HPDE6-E6E7 (cell line): ENCODE data around the gene CYCS.
"Not testable (repeated sequence)": the region's sequence is repeated elsewhere in the genome, so short reads cannot be mapped to it uniquely, and the experiment has no call there.

ENCODE experiments used
- DNase-seq: peaks from one replicate; pipeline ENCODE4 v3.0.0; 2011; ENCODE audit warnings: missing footprints; ENCODE audit errors: extremely low spot score

CYCS gene

DNA sequence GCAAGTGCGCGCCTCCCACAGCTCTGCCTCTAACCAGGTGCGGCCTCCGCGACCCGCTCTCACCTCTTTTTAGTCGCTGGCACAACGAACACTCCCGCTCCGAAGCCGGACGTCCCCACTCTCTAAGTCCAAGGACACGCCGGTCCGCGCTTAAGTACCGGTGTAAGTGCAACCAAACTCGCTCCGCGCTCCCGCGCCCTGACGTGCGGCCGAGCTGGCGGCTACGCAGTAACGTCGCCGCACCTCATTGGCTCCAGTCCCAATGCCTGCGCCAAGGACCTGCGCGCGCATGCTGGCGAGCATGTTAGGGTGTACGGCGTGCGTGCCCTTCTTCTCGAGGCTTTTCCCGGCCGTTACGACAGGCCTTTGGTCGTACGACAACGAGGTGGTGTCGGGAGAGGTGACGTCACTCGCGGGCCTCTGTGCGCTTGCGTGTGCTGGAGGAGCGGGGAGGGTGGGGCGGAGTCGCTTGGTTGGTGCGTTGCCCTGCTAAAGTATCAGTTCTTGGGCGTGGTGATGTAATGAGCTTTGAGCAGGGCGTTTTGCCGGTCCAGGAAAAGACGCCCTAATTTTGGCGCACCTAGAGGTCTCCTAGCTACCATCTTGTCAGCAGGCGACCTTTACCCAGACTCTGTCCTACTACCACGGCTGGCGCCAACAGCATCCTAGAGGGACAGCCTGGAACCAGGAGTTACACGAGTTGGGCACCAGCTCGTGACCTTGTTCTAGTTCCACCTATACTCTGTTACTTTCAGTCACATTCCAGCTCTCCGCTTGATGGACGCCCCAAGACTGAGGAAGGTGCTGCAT lies at the start of gene CYCS:
CYCS (minus strand) TSS at position 124 of the 810 bp plus-strand sequence. CDS start 1,141 bp downstream, outside the sequence.
- DNase-seq, result peak; percentile 95

GRCh38 chr7:25173184-25173583 lies 48.1 kb upstream of the CYCS start:
- no peak for DNase-seq

- no peak for DNase-seq
Measured at GRCh38 chr7:25171516-25171915, 46.5 kb upstream of the CYCS start.

GRCh38 chr7:25171071-25171470 lies 46.0 kb upstream of the CYCS start:
- no peak for DNase-seq

DNA sequence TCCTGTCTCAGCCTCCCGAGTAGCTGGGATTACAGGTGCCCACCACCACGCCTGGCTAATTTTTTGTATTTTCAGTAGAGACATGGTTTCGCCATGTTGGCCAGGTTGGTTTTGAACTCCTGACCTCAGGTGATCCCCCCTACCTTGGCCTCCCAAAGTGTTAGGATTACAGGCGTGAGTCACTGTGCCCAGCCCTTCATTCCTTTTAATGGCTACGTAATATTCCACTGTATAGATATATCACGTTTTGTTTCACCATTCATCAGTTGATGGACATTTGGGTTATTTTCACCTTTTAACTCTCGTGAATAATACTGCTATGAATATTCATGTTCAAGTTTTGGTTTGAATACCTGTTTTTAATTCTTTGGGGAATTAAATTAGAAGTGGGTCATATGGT lies 44.6 kb upstream of the CYCS start:
- no peak for DNase-seq

DNA sequence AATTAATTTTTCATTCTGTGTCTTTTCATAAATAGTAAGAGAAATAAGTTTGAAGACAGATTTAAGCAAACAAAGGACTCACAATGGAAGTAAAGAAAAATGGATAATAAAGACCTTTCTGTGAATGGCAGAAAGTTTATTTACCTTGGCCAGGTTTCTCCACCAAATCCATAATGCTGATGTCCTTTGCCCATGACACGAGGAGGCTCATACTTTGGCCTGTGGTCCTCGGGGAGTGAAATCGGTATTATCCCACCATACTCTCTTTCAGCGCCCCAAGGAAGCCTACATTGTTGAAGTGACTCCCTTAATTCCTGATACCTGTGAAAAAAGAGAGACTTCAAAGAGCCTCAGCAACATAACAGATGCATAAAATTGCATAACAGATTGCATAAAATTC lies 43.1 kb upstream of the CYCS start:
- DNase-seq, result no peak

GRCh38 chr7:25167262-25167843 lies 42.3 kb upstream of the CYCS start:
- no peak for DNase-seq

GRCh38 chr7:25159983-25160596 lies 35.0 kb upstream of the CYCS start:
- DNase-seq, result not testable (repeated sequence)

- no peak for DNase-seq
Measured at GRCh38 chr7:25158966-25159365, 33.9 kb upstream of the CYCS start.

DNA sequence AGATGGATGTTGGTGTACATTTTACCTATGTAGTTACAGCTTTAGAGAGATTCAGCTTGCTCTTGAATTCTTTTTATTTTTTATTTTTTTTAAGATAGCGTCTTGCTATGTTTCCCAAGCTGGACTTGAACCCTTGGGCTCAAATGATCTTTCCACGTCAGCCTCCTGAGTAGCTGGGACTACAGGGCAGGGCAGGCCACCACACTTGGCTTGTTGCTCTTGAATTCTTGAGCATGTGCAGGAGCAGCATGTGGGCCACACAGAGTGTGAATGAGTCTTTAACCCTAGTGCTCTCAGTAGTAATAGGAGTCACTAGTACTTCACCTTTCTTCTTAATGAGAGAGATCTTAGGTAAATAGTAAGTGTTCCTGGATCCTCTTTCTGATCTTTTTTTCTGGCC lies 26.7 kb upstream of the CYCS start:
- no peak for DNase-seq

- no peak for DNase-seq
Measured at GRCh38 chr7:25149836-25150235, 24.8 kb upstream of the CYCS start.

DNA sequence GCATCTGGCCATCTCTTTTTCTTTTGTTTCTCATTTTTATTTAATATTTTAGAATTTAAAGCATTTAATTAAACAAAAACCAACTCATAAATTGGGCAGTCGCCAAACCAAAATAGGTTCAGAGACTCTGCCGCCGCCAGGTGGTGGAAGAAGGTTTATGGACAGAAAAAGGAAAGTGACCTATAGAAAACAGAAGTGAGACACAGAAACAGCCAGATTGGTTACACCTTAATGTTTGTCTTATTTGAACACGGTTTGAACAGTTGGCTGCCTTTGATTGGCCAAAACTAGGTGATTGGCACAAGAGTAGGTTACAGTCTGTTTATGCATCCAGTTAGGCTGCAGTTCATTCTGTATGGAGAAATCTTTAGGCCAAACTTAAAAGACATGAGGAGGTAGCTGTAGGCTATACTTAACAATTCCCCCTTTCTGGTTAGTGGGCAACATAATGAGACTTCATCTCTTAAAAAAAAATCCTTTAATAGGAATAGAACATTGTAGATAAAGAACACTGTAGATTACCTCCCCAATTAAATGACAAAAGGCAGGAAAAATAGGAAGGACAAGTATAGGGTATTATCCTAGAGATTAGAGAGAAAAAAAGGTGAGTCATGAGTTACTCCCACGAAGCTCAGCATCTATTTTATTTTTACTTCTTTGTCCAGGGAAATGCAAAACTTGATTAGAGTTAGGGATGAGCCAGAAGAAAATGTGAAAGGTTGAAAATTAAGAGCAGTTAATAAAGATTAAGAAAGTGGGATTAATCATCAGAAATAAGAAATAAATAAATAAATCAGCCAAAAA lies 23.9 kb upstream of the CYCS start:
- no peak for DNase-seq

DNA sequence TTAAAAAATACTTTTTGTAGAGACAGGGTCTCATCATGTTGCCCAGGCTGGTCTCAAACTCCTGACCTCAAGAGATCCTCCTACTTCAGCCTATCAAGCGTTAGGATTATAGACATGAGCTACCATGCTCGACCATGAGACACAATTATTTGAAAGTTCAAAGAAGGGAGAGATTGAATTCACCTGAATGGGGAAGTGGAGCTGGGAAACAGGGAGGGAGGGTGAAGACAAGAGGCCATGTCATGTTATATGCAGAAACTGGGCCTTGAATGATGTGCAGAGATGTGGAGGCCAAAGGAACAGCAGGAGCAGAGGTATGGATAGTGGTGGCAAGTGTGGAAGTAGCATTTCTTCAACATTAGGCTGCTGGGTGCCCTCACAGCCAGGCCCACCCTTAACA lies 18.7 kb upstream of the CYCS start:
- DNase-seq, result no peak

GRCh38 chr7:25139536-25139935 lies 14.5 kb upstream of the CYCS start:
- no peak for DNase-seq

- no peak for DNase-seq
Measured at GRCh38 chr7:25134358-25135010, 9.4 kb upstream of the CYCS start.

DNA sequence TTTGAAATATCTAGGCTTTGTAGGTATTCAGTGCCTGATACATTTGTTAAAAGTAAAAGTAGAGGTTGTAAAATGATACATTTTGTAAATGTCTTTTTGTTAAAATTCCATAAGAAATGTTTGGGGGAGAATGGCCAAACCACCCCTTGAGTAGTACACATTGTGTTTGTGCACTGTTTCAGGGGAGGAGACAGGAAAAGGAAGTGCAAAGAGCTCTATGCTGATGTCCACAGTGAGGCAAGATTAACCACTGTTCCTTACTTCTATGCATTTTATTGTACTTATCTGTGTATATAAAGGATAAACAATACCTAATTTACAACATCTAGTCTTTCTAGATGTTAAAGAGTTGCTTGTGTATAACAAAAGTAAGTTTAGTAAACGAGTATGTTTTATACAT lies 7.4 kb upstream of the CYCS start:
- no peak for DNase-seq

- DNase-seq, result no peak
Measured at GRCh38 chr7:25126751-25127150, 1.7 kb upstream of the CYCS start.

DNA sequence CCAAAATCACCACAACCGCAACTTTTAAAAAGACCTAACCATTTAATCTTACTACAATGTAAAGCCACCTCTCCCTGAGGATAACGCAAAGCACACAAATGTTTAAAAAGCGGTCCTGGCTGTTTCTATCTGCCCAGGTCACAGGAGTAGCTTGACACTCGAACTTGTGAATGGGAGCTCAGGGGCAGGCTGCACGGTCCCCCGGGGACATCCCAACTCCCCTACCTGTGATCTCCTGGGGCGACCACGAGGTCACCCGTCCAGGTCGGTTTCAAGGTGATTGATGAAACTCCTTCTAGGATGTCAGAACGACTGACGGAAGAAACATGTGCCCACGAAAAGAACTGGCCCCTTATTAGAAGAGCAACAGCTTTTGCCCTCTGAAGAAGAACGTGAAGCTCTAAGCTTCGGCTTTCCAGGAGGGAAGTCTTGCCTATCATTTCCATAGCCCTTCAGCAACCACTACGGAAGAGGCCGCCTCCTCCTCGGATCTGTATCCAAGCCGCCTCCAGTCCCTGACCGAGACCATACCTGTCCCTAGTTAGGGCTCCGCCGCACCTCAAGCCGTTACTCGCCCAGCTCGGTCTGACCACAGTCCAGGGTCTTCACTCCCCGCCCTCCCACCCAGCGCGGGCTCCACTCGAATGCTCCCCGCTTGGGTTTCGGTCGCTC lies 459 bp downstream of the CYCS start:
- DNase-seq, result no peak

DNA sequence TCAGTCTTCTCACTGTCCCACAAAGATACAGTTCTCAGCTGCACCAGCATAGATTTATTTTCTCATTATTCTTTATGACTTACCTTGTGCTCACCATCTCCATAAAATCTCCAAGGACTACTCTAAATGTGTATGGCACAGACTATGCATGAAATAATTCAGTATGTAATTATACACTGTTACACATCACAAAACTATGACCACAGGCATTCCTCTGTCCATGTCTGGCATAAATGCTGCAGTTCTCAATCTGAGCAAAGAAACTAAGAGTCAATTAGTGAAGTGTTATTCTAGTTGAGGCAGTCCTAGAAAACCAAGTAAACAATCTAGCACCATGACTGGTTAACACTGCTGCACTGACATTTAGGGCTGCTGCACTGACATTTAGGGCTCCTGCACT lies 2.7 kb downstream of the CYCS start:
- no peak for DNase-seq

DNA sequence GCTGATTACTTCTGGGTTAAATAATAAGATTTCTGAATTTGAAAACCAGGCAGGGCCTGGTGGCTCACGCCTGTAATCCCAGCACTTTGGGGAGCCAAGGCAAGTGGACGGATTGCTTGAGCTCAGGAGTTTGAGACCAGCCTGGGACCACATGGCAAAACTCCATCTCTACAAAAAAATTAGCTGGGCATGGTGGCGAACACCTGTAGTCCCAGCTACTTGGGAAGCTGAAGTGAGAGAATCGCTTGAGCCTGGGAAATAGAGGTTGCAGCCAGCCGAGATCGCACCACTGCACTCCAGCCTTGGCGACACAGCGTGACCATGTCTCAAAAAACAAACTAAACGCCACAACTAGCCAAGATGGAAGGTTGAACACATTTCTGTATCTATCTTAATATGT lies 3.5 kb downstream of the CYCS start:
- no peak for DNase-seq

DNA sequence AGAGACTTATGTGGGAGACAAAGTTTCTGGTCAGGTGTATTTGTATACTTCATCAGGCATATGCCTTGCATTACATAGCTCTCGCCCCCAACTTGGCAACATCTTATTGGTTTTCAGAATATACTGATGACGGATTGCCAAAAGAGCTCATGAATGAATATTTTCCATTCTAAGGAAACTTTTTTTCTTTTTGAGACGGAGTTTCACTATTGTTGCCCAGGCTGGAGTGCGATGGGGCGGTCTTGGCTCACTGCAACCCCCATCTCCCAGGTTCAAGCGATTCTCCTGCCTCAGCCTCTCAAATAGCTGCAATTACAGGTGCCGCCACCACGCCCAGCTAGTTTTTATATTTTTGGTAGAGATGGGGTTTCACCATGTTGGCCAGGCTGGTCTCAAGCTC lies 6.0 kb downstream of the CYCS start:
- DNase-seq, result no peak
